ENCODE results near the gene SEMA4D. TPM values are rescaled to one million over a fixed set of nuclear protein-coding genes. Genes with fewer than 3 reads are reported as not detected.

SEMA4D gene
- total RNA-seq, 2 donors from 2014 or later: 42.8 to 51.0 TPM

GRCh38 chr9:89438194-89438593 lies 59.7 kb downstream of the SEMA4D start:
- DNase-seq: peak; percentile 50
- Mint-ChIP-seq H3K9me3 (no peaks in the 10 kb centered on the region), H3K4me1 (peaks cover 15% of the 10 kb centered on the region), H3K27me3 (ENCODE audit: insufficient read depth) (no peaks in the 10 kb centered on the region), H3K36me3 (ENCODE audit: low read depth) (no peaks in the 10 kb centered on the region), H3K27ac (no peak overlapping the region), H3K4me3 (no peak overlapping the region)
- Histone ChIP-seq H3K9me3 (ENCODE audit: control insufficient read depth, low read length) (no peaks in the 10 kb centered on the region), H3K27ac (ENCODE audit: low read depth, low read length) (no peak overlapping the region), H3K9ac (ENCODE audit: extremely low read depth, low read length, poor library complexity, severe bottlenecking) (no peak overlapping the region), H3K4me1 (ENCODE audit: control insufficient read depth, insufficient read depth, low read length) (no peaks in the 10 kb centered on the region), H3K27me3 (ENCODE audit: control insufficient read depth, insufficient read depth, low read length, poor library complexity, severe bottlenecking) (no peaks in the 10 kb centered on the region), H3K4me3 (ENCODE audit: low read length) (no peak overlapping the region), H3K36me3 (ENCODE audit: control insufficient read depth, insufficient read depth, low read length) (no peaks in the 10 kb centered on the region)
- WGBS, 2 experiments (ENCODE audit: insufficient coverage in 1 of 2, insufficient read length in 1 of 2): 92 to 100% methylated on average over 5 to 7 of the region's 7 CpGs
- no peak for TF ChIP-seq CTCF (conservative IDR thresholded peaks at IDR 0.05)

DNA sequence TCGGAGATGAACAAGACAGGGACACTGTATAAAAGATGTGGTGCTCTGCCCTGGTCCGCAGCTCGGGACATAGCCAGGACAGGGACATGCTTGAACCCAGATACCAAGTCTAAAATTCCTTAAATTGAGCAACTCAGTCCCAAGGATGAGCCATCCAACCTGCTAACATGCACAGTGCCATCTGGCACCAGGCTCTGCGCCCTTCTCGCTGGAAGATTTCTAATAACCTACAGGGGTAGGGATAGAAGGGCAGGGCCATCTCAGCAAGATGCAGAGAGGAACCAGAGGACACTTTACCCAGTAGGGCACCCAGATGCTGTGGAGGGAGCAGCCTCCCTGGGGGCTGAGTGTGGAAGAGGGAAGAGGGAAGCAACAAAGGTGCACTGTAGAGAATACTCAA lies 60.1 kb downstream of the SEMA4D start:
- Mint-ChIP-seq H3K36me3 (ENCODE audit: low read depth) (no peaks in the 10 kb centered on the region), H3K27ac (peak overlapping the region; percentile 69), H3K4me3 (no peak overlapping the region), H3K27me3 (ENCODE audit: insufficient read depth) (no peaks in the 10 kb centered on the region), H3K9me3 (no peaks in the 10 kb centered on the region), H3K4me1 (peaks cover 15% of the 10 kb centered on the region)
- WGBS, 2 experiments (ENCODE audit: insufficient coverage in 1 of 2, insufficient read length in 1 of 2): 85 to 86% methylated on average over 3 to 5 of the region's 5 CpGs
- Histone ChIP-seq H3K27ac (ENCODE audit: low read depth, low read length) (no peak overlapping the region), H3K36me3 (ENCODE audit: control insufficient read depth, insufficient read depth, low read length) (no peaks in the 10 kb centered on the region), H3K9me3 (ENCODE audit: control insufficient read depth, low read length) (no peaks in the 10 kb centered on the region), H3K9ac (ENCODE audit: extremely low read depth, low read length, poor library complexity, severe bottlenecking) (no peak overlapping the region), H3K4me1 (ENCODE audit: control insufficient read depth, insufficient read depth, low read length) (no peaks in the 10 kb centered on the region), H3K27me3 (ENCODE audit: control insufficient read depth, insufficient read depth, low read length, poor library complexity, severe bottlenecking) (no peaks in the 10 kb centered on the region), H3K4me3 (ENCODE audit: low read length) (no peak overlapping the region)
- TF ChIP-seq CTCF (conservative IDR thresholded peaks at IDR 0.05): no peak
- no peak for DNase-seq

DNA sequence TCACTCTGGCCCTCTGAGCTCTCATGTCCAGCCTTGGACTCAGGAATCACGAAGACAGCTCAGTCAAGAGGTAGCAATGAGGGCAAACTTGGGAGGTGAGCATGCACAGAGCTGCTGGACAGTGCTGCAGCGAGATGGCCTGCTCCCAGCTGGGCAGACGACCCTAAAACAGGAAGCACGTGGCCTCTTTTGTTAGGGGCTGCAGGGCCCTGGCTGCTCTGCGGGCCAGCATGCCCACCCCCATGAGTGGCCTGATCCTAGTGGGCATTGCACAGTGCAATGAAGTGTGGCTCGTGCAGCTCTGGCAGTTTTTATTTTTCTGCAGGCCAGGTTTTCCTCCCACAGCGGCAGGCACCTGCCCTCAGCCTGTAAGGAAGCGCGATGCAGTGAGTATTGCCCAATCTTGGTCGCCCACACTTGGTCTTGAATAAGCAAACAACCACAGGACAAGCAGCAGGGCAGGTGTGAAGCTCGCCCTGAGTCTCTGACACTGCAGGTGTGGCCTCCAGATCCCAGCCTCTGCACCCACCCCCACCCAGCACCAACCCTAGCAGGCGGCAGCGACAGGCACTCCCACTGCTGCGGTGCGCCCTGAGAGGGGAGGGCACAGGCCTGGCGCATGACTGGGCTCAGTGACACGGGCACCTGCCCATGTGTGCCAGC lies 60.8 kb downstream of the SEMA4D start:
- H3K27me3 Mint-ChIP-seq (ENCODE audit: insufficient read depth): no peaks in the 10 kb centered on the region
- peak overlapping the region; percentile 81 for H3K27ac Mint-ChIP-seq
- peaks cover 15% of the 10 kb centered on the region for H3K4me1 Mint-ChIP-seq
- no peak for TF ChIP-seq CTCF (conservative IDR thresholded peaks at IDR 0.05)
- no peak overlapping the region for H3K4me3 ChIP-seq (ENCODE audit: low read length)
- H3K27me3 ChIP-seq (ENCODE audit: control insufficient read depth, insufficient read depth, low read length, poor library complexity, severe bottlenecking): no peaks in the 10 kb centered on the region
- H3K9me3 ChIP-seq (ENCODE audit: control insufficient read depth, low read length): no peaks in the 10 kb centered on the region
- no peaks in the 10 kb centered on the region for H3K36me3 ChIP-seq (ENCODE audit: control insufficient read depth, insufficient read depth, low read length)
- no peak overlapping the region for H3K27ac ChIP-seq (ENCODE audit: low read depth, low read length)
- H3K4me3 Mint-ChIP-seq: no peak overlapping the region
- DNase-seq: peak; percentile 50
- H3K9ac ChIP-seq (ENCODE audit: extremely low read depth, low read length, poor library complexity, severe bottlenecking): no peak overlapping the region
- H3K36me3 Mint-ChIP-seq (ENCODE audit: low read depth): no peaks in the 10 kb centered on the region
- no peaks in the 10 kb centered on the region for H3K4me1 ChIP-seq (ENCODE audit: control insufficient read depth, insufficient read depth, low read length)
- 85 to 88% methylated on average over 11 to 17 of the region's 17 CpGs for WGBS, 2 experiments (ENCODE audit: insufficient coverage in 1 of 2, insufficient read length in 1 of 2)
- H3K9me3 Mint-ChIP-seq: no peaks in the 10 kb centered on the region

All from endodermal cell (in vitro differentiated cells).